ENCODE results near the gene INO80E.
"Not testable (repeated sequence)": the region's sequence is repeated elsewhere in the genome, so short reads cannot be mapped to it uniquely, and the experiment has no call there.

Gene INO80E, protein sequence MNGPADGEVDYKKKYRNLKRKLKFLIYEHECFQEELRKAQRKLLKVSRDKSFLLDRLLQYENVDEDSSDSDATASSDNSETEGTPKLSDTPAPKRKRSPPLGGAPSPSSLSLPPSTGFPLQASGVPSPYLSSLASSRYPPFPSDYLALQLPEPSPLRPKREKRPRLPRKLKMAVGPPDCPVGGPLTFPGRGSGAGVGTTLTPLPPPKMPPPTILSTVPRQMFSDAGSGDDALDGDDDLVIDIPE
- total RNA-seq, result 109 to 118 reads per million in 2 donors

DNA sequence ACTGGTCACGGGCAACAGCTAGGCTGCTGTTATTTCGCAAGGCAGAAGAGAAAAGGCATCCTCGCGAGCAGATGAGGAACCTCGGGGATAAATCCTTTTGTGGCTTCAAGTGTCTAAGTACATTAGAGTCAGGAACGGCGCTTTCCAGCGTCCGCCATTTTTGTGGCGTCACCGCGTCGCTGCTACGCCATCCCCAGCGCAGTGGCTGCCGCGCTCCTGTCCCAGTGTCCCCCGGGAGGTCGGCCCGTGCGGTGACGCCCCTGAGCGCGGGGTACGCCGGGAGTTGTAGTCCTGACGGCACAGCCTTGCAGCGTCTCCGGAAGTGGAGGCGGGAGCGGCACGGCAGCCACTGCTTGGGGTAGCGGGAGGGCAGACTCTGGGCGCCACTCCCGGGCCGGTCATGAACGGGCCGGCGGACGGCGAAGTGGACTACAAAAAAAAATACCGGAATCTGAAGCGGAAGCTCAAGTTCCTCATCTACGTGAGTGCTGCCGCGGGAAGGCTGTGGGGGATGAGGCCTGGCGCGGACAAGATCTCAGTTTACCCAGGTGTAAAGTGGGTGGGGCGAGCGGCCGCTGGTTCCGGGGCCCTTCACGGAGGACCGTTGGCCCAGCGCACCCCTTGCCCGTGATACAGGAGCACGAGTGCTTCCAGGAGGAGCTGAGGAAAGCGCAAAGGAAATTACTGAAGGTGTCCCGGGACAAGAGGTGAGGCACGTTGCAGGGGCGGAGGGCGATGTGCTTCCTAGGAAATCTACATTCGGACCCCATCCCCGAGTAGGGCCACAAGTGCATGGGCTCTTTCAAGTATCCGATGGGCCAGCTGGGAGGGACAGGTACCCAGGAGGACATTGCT is at the start of gene INO80E:
TSS of gene INO80E (plus strand) at position 331 of the 855 bp plus-strand sequence. CDS start at position 401, 70 bp downstream.
- peak; percentile 99 for DNase-seq

DNA sequence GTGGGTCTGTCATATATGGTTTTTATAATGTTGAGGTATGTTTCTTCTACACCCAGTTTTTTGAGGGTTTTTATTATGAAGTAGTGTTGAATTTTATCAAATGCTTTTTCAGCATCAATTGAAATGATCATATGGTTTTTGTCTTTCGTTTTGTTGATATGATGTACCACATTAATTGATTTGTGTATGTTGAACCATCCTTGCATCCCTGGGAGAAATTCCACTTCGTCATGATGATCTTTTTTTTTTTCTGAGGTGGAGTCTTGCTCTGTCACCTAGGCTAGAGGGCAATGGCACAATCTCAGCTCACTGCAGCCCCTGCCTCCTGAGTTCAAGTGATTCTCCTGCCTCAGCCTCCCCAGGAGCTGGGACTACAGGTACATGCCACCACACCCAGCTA is 48.1 kb upstream of the INO80E start:
- DNase-seq, result no peak

DNA sequence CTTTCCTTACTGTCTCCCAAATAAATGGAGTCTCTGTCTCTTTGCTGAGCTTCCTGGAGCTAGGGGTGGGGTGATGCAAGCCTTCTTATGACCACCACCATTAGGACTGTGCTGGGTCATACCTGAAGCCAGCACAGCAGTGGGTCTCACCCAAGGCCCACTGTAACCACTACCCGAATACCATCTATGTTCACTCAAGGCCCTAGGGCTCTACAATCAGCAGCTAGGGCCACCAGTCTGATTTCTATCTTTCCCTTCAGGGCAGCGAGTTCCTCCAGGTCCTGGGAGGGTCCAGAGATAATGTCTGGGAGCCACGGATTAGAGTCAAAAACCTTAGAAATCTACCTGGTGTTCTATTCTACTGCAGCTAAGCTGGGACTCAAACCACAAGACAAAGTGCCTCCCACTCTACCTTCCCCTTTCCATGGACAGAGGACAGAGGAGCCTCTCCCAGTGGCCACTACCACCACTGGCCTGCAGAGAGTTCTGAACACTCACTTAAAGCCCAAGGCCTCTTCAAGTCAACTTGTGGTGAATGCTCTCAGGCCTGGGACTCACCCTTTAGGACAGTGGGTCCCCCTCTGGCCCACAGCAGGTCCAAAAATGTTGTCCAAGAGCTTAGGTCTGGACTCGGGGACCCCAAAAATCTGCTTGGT is 45.1 kb upstream of the INO80E start:
- no peak for DNase-seq

DNA sequence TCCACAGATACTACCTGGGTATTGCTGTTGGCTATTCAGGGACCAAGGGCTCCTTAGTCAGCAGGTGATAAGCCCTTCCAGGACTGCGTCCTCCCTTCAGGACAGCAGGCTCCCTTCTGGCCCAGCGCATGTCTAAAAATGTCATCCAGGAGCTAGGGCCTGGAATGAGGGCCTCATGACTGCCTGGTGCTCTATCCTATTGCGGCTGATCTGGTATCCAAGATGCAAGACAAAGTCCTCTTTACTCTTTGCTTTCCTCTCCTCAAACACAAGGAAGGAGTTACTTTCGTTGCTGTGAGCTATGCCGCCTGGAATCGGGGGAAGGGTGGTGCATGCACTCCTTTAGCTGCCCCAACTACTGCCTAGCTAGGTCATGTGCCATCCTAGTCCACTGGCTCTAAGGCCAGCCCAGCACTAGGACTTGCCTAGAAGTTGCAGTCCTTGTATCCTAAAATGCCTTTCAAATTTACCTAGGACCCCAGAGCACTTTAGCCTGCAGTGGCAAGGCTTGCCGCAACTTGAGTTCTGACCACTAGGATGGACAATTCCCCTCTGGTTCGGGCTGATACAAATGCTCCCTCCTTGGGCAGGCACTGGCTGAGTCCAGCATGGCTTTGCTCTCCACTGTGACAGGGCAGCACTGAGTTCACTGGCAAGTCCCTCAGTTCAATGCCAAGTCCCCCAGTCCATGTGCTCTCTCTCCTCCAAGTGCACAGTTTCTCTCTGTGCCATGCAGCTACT is 44.2 kb upstream of the INO80E start:
- DNase-seq, result no peak

DNA sequence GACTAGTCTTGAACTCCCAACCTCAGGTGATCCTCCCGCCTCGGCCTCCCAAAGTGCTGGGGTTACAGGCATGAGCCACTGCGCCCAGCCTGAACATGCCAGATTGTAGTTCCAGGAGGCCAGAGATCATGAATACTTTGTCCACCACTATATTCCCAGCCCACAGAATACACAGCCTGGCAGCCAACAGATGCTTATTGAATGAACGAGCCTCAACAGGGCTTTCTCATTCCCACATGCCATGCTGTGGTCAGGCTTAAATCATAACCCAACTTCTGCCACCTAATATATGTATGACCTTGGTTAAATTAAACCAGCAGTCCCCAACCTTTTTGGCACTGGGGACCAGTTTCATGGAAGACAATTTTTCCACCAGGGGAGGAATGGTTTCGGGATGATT is 37.3 kb upstream of the INO80E start:
- no peak for DNase-seq

DNA sequence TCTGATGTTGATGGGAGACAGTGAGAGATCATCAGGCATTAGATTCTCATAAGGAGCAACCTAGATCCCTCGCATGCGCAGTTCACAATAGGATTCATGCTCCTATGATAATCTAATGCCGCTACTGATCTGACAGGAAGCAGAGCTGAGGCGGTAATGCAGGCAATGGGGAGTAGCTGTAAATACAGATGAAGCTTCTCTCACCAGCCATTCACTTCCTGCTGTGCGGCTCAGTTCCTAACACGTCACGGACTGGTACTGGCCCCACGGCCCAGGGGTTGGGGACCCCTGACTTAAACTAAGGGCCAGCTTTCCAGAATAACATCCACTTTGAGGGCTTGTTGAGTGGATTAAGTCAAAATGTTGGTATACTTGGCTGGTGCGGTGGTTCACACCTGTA is 36.7 kb upstream of the INO80E start:
- no peak for DNase-seq

DNA sequence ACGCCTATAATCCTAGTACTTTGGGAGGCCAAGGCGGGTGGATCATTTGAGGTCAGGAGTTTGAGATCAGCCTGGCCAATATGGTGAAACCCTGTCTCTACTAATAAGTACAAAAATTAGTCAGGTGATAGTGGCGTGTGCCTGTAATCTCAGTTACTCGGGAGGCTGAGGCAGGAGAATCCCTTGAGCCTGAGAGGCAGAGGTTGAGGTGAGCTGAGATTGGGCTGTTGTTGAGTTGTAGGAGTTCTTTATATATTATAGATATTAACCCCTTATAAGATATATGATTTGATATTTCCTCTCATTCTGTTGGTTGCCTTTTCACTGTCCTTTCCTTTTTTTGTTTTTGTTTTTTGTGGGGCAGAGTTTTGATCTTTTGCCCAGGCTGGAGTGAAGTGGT is 36.2 kb upstream of the INO80E start:
- not testable (repeated sequence) for DNase-seq

DNA sequence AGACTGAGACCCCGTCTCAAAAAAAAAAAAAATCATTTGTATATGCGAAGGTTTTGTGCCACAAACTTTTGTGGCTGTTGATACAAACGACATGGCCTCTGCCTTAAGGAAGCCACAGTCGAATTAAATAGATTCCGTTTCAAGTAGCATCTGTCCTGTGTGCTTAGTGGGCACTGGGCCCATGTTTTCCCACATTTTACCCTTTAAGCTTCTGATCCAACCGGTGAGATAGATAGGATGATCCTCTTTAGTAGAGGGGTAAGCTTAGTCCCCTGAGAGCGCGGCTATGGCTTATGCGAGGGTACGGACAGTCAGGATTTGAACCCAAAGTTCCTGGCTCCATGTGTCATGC is 34.9 kb upstream of the INO80E start:
- no peak for DNase-seq

DNA sequence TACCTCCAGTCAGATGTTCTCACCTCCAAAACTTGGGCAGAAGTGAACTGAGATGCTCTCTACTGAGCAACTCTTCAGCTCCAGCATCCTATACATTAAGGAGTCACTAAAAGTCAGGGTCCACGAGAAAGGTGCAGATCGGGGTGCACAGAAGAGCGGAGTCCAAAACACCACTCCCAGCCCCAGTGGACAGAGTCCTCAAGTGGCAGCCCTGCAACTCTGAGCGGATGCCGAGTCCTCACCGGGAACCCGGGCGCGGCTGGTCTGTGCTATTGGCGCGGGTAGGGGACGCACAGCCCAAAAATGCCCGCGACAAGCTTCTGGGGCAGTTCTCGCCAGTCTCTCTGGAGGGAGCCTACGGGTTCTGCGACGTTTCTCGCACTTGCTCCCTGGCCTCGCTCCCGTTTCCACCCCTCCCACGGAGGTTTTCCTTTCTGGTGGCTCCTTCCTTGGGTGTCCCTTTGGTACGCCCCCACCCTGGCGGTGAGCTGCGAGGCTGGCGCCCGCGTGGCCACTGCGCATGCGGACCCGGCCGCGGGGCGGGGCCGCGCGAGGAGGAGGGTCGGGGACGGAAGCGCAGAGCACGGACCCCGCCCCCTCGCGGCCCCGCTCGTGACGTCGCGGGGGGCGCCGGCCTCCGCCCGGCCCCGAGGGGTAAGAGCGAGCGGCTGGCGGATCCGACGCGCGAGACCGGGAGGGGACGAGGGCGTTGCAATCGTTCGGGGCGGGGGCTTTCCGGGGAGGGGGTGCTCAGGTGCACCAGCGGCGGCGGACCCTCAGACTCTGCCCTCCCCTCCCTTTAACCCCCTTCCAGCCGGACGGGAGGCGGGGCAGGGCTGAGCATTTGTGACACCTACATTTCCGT is 34.3 kb upstream of the INO80E start, which contains the start of gene TMEM219:
TSS of gene TMEM219 (plus strand) at position 601 of the 865 bp plus-strand sequence. CDS start 1,065 bp downstream, outside the sequence.
- DNase-seq, result peak; percentile 93

DNA sequence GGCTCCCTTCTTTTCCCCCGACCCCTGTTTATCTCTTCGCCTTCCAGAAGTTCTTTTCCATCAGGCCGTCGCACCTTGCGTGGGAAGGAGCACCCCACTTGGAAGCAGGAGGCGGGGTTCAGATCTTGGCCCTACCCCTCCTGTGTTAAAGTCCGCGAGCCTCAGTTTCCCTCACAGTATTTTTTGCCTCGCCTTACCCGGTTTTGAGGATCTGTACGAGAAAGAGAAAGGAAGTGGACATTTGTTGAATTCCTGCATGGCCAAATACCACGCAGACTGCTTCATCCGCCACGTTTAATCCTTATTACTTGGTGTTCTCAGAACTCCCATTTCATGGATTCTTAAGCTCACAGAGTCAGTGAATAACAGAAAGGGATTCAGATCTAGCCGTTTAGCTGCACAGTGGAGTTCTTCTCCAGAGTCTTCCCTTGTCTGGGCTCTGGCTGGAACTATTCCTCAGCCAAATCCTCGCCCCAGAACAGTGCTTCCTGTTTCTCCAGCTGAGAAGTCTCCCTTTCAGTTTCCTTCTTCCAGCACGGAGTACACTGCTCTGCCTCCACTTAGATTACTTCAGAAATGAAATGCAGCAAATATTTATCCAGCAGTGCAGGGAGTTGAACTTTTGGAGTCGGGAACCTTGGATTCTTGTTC is 33.6 kb upstream of the INO80E start:
- DNase-seq, result no peak

DNA sequence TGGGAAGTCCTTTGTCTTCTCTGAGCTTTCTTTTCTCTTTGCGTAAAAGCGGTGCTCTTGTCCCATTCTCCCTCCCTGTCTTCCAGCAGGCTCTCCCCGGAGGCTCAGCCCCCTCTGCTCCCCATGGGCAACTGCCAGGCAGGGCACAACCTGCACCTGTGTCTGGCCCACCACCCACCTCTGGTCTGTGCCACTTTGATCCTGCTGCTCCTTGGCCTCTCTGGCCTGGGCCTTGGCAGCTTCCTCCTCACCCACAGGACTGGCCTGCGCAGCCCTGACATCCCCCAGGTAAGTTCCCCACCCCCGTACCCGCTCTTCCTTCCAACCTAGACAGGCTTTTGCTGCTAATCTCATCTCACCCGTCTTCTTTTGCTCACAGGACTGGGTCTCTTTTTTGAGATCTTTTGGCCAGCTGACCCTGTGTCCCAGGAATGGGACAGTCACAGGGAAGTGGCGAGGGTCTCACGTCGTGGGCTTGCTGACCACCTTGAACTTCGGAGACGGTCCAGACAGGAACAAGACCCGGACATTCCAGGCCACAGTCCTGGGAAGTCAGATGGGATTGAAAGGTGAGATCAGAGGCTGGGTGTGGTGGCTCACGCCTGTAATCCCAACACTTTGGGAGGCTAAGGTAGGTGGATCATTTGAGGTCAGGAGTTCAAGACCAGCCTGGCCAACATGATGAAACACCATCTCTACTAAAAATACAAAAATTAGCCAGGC is 32.9 kb upstream of the INO80E start:
- no peak for DNase-seq

DNA sequence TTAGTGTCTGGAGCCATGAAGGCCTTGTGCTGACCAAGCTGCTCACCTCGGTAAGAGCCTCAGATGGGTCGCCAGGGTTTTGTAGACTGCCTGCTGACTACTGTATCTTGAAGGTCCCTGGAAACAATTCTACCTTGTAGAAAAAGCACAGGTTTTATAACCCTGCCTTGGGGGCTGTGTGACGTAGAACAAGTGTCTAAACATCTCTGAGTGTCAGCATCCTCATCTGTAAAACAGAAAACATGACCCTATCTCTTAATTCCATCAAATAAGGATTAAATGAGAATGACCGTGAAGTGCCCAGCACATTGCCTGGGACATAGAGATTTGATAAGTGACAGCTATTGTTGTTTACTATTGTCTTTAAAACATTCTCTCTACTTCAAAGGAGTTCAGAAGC is 27.8 kb upstream of the INO80E start:
- DNase-seq, result no peak

DNA sequence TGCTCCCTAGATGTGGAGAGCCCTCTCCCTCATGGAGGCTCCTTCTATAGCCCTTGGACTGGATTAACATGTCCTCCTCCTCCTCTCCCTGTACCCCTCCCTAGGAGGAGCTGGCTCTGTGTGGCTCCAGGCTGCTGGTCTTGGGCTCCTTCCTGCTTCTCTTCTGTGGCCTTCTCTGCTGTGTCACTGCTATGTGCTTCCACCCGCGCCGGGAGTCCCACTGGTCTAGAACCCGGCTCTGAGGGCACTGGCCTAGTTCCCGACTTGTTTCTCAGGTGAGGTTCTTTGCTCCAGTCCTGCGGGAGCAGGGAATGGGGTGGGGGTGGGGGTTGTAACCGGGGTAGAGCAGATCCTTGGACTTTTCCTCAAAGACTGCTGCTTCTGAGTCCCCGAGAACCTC is 24.7 kb upstream of the INO80E start:
- no peak for DNase-seq

DNA sequence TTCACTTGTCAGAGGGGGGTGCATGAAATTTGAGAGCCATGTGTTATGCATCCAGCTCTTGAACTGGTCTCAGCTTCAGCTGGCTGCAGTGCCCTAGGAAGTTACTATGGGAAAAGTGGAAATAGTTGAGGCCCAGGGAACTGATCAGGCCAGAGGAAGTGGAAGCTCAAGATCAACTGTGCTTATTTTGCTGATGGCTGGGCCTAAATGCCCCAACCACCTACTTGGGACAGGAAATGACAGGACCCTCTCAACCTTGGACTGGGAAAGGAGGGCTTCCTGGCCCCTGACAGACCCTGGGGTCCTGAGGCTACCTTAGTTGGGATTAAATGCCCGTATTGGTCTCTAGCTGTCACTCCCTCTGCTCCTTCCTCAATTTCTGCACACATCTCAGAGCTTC is 23.5 kb upstream of the INO80E start:
- DNase-seq, result no peak

DNA sequence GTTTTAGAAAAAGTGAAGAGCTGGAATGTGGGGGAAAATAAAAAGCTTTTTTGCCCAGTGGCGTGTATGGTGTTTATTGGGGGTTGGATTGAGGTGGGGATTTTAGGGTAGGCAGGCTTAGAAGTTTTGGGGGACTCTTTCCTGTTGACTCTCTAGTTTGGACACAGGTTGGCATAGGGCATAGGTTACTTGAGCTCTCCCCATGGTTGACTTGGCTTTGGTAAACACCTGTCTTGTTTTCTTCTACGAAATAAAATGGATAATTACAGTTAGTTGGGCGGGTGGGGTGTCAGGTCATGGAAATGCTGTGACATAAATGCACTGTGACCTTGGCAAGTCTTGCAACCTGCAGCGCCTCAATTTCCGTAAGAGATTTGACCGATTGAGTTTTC is 23.1 kb upstream of the INO80E start:
- no peak for DNase-seq

DNA sequence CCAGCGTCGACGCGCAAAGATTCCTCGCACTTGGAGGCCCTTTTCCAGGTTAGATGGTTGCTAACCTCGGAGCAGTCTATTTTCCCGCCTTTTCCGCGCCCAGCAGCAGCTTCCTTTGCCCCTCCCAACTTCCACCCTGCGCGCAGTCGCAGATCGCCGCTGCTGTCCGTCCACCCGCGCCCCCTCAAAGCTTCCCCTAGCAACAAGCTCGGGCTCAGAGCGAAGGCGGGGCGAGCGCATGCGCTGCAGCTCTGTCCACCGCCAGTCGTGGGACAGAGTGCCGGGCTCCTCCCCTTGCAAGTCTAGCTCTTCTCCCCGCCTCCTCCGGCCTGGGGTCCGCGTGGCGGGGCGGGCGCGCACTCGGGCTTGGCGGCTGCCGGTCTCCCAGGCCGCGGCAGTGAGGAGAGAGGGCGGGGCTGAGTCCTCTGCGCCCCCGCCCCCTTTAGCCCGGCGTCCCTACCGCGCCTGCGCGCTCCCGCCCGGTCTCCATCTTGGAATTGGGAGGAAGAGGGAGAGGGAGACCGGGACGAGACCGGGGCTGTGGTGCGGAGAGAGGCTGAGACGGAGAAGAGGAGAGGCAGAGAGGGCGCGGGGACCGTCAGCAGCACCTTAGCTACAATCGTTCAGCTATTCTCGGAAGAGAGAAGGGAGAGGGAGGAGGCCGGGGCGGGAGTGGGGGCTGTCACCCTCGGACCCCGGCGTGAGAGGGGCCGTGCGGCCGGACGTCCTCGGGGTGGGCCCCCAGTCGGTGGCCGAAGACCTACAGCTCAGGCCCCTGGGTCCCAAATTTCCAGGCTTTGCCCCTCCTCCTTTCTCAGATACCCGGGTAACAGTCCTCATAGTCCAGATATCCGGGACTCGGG is 22.4 kb upstream of the INO80E start, which contains the start of gene TAOK2:
TSS of gene TAOK2 (plus strand) at position 485 of the 863 bp plus-strand sequence. CDS start 3,905 bp downstream, outside the sequence.
- DNase-seq, result peak; percentile 96

DNA sequence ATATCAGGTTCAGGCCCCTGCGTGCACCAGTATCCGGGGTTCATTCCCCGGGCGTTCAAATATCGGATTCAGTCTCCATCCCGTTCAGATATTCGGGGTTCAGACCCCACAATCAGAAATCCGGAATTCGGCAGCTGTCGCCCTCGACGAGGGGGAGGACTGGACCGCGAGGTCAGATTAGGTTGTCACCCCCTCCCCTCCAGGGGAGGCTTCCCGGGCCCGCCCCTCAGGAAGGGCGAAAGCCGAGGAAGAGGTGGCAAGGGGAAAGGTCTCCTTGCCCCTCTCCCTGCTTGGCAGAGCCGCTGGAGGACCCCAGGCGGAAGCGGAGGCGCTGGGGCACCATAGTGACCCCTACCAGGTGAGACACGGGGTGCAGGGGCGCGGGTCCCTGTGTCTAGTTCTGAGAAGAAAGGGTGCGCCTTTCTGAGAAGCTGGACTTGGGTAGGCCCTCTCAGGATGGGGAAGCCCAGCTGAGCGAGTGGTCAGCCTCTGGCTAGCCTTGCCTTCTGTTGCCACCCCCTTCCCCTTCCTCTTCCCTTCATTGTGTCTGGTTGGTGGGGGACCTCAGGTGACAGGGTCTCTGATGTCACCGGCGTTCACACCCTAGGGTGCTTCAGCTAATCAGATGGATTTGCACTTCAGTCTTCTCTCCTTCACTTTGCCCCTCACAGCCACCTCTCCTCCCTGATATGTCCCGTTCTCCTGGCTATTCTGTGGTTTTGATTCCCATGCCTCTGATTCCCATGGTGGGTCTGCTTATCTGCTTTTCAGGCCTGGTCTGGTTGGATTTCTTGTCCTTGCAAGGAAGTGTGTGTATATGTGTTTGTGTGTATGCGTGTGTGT is 21.5 kb upstream of the INO80E start:
- no peak for DNase-seq

DNA sequence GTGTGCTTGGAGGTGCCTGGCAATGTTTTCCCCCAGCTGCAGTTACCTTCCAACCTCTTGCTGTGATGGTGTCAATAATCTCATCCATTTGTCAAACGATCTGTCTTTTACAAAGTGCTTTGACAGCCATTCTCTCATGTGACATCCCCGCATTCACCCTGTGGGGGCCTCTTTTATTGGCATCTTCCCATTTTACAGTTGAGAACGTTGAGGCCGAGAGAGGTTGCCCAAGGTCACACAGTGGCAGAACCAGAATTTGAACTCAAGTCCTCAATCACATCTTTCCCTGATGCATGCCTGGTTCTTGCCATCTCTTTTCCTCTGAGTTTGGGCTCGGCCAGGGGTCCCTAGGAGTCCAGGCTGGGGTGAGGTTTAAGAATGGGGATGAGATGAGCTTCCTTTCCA is 20.9 kb upstream of the INO80E start:
- DNase-seq, result no peak
